ENCODE data around the gene INHBE.

Gene INHBE

GRCh38 chr12:57433370-57433769, 21.7 kb upstream of the INHBE start:
- no peak for ATAC-seq
- TF ChIP-seq ZFP30 (CRISPR knock-in tag; IDR thresholded peaks at IDR 0.05), result no peak
- TF ChIP-seq BACH2 (CRISPR knock-in tag; IDR thresholded peaks at IDR 0.05; ENCODE audit: borderline replicate concordance), result no peak
- no peak for TF ChIP-seq ISL1 (CRISPR knock-in tag; IDR thresholded peaks at IDR 0.05)
- TF ChIP-seq ZFP3 (CRISPR knock-in tag; IDR thresholded peaks at IDR 0.05), result no peak
- TF ChIP-seq ZNF8 (CRISPR knock-in tag; IDR thresholded peaks at IDR 0.05), result no peak
- TF ChIP-seq OSR1 (CRISPR knock-in tag; IDR thresholded peaks at IDR 0.05), result no peak
- TF ChIP-seq ZC3H10 (CRISPR knock-in tag; IDR thresholded peaks at IDR 0.05), result no peak
- TF ChIP-seq RARB (CRISPR knock-in tag; IDR thresholded peaks at IDR 0.05), result no peak
- no peak for TF ChIP-seq ZNF565 (CRISPR knock-in tag; conservative IDR thresholded peaks at IDR 0.05; ENCODE audit: low read depth)
- no peak for TF ChIP-seq CSRNP3 (CRISPR knock-in tag; IDR thresholded peaks at IDR 0.05)
- TF ChIP-seq GLIS3 (CRISPR knock-in tag; IDR thresholded peaks at IDR 0.05), result no peak
- no peak for TF ChIP-seq TOX (CRISPR knock-in tag; IDR thresholded peaks at IDR 0.05; ENCODE audit: borderline replicate concordance)
- TF ChIP-seq POU6F1 (CRISPR knock-in tag; IDR thresholded peaks at IDR 0.05; ENCODE audit: borderline replicate concordance, low read depth), result no peak
- TF ChIP-seq CREB5 (CRISPR knock-in tag; IDR thresholded peaks at IDR 0.05; ENCODE audit: low read depth), result no peak
- no peak for TF ChIP-seq TSHZ2 (CRISPR knock-in tag; IDR thresholded peaks at IDR 0.05)
- TF ChIP-seq ARNTL (CRISPR knock-in tag; IDR thresholded peaks at IDR 0.05; ENCODE audit: borderline replicate concordance, low read depth), result no peak
- TF ChIP-seq ESRRG (CRISPR knock-in tag; IDR thresholded peaks at IDR 0.05), result no peak

GRCh38 chr12:57434517-57435223, 20.4 kb upstream of the INHBE start, which contains the start of gene INHBC:
TSS of gene INHBC (plus strand) at chr12:57434784. CDS start at chr12:57434887, 103 bp downstream.
- TF ChIP-seq ZNF8 (CRISPR knock-in tag; IDR thresholded peaks at IDR 0.05) (no peak), ZFP3 (CRISPR knock-in tag; IDR thresholded peaks at IDR 0.05) (no peak), ZFP30 (CRISPR knock-in tag; IDR thresholded peaks at IDR 0.05) (no peak), PATZ1 (CRISPR knock-in tag; IDR thresholded peaks at IDR 0.05; ENCODE audit: borderline replicate concordance) (no peak), ZNF565 (CRISPR knock-in tag; conservative IDR thresholded peaks at IDR 0.05; ENCODE audit: low read depth) (no peak), TOX (CRISPR knock-in tag; IDR thresholded peaks at IDR 0.05; ENCODE audit: borderline replicate concordance) (no peak), ESRRG (CRISPR knock-in tag; IDR thresholded peaks at IDR 0.05) (no peak), SNAI2 (CRISPR knock-in tag; IDR thresholded peaks at IDR 0.05) (no peak), PPARA (CRISPR knock-in tag; IDR thresholded peaks at IDR 0.05; ENCODE audit: borderline replicate concordance) (no peak), BACH2 (CRISPR knock-in tag; IDR thresholded peaks at IDR 0.05; ENCODE audit: borderline replicate concordance) (no peak), CSRNP3 (CRISPR knock-in tag; IDR thresholded peaks at IDR 0.05) (no peak), ISL1 (CRISPR knock-in tag; IDR thresholded peaks at IDR 0.05) (no peak), TSHZ2 (CRISPR knock-in tag; IDR thresholded peaks at IDR 0.05) (no peak), ARNTL (CRISPR knock-in tag; IDR thresholded peaks at IDR 0.05; ENCODE audit: borderline replicate concordance, low read depth) (no peak)
- no peak for ATAC-seq

All from SK-N-SH treated with all-trans-retinoic acid at 6 μM for 48 hours (cell line).